CD4-positive, alpha-beta T cell (primary cell): ENCODE results near the gene RAB31. TPM values are rescaled to one million over a fixed set of nuclear protein-coding genes. Genes with fewer than 3 reads are reported as not detected.
"Not testable (repeated sequence)": the region's sequence is repeated elsewhere in the genome, so short reads cannot be mapped to it uniquely, and the experiment has no call there.

Source experiments
- ATAC-seq: fragments of 200-7000 bp; cut with Tn5 transposase; one replicate; pipeline ENCODE4 v1.10.0; 2022; ENCODE audit warnings: mild to moderate bottlenecking; ENCODE audit not compliant: poor library complexity
- CTCF ChIA-PET: fragments of 350-600 bp; sonication (Branson Sonifier 250); formaldehyde crosslinking; loops from one replicate; lab custom pipeline; 2021; ENCODE audit warnings: antibody characterized with exemption, inconsistent platforms; lab: Charles Lee
- POLR2A ChIA-PET: fragments of 350-600 bp; sonication (Branson Sonifier 250); formaldehyde crosslinking; loops from one replicate; lab custom pipeline; 2021; ENCODE audit warnings: antibody characterized with exemption, inconsistent platforms; lab: Charles Lee
- DNase-seq, 14 experiments: peaks; one replicate each; pipeline ENCODE4 v3.0.0-alpha.2; 2013 to 2020; ENCODE audit warnings: mixed read lengths in 2 of 14
- H3K27ac ChIP-seq, 2 donors: one replicate each; pipeline versions ENCODE4 v1.5.1 to v1.7.0; 2013; ENCODE audit warnings: low read length in 2 of 2, low read depth in 1 of 2, mild to moderate bottlenecking in 1 of 2
- H3K27me3 ChIP-seq, 2 experiments: 1 replicate in 1 of 2; 2 replicates in 1 of 2; pipeline versions ENCODE4 v1.6.1 to v1.7.0; 2013; ENCODE audit warnings: low read length in 2 of 2, control low read depth in 1 of 2, mild to moderate bottlenecking in 1 of 2, moderate library complexity in 1 of 2; ENCODE audit not compliant: insufficient read depth in 2 of 2, control insufficient read depth in 1 of 2
- H3K36me3 ChIP-seq: one replicate; pipeline ENCODE4 v1.6.1; 2013; ENCODE audit warnings: low read length, control low read depth; ENCODE audit not compliant: insufficient read depth
- H3K4me1 ChIP-seq: one replicate; pipeline ENCODE4 v1.6.1; 2013; ENCODE audit warnings: low read length, control low read depth; ENCODE audit not compliant: insufficient read depth
- H3K4me3 ChIP-seq: one replicate; pipeline ENCODE4 v1.5.1; 2013; ENCODE audit warnings: mild to moderate bottlenecking, low read length, moderate library complexity
- H3K9me3 ChIP-seq, 2 experiments: 1 replicate in 1 of 2; 2 replicates in 1 of 2; pipeline versions ENCODE4 v1.6.1 to v1.7.0; 2013; ENCODE audit warnings: low read length in 2 of 2, mild to moderate bottlenecking in 2 of 2, control low read depth in 1 of 2, moderate library complexity in 1 of 2; ENCODE audit not compliant: control insufficient read depth in 1 of 2, insufficient read depth in 1 of 2
- H3K27ac Mint-ChIP-seq: one replicate; pipeline ENCODE4 v1.8.0; 2020; ENCODE audit warnings: mixed read lengths
- H3K27me3 Mint-ChIP-seq: one replicate; pipeline ENCODE4 v1.8.0; 2021; ENCODE audit warnings: mixed read lengths
- H3K36me3 Mint-ChIP-seq: one replicate; pipeline ENCODE4 v1.8.0; 2021; ENCODE audit warnings: low read depth, mixed read lengths
- H3K4me1 Mint-ChIP-seq: one replicate; pipeline ENCODE4 v1.8.0; 2021; ENCODE audit warnings: low read depth, mixed read lengths
- H3K4me3 Mint-ChIP-seq: one replicate; pipeline ENCODE4 v1.8.0; 2020; ENCODE audit warnings: mild to moderate bottlenecking, mixed read lengths
- H3K9me3 Mint-ChIP-seq: one replicate; pipeline ENCODE4 v1.8.0; 2020; ENCODE audit warnings: mixed read lengths
- intact Hi-C, 2 experiments: fragments of 100-400 bp; cut with DNase I in 1 of 2; cut with micrococcal nuclease in 1 of 2; formaldehyde crosslinking; loops; one replicate each; pipeline versions ENCODE4 v1.15.1 to v1.9.0; 2023 to 2025; cut with DNase I, micrococcal nuclease
- total RNA-seq, 174 experiments: library from RNA in 2 of 174; stranded (reverse) in 2 of 174; gene quantifications; one replicate each; pipeline ENCODE4 v1.2.3 and lab custom pipeline; 2021 to 2026
- TF ChIP-seq, protein P1 (sequence below): fragments of 200-600 bp; IDR thresholded peaks from one replicate; pipeline ENCODE4 v1.8.0; 2022; ENCODE audit warnings: antibody characterized with exemption, mild to moderate bottlenecking

The RAB31 gene
- total RNA-seq, 2 experiments from 2014 or later = 1.1 to 1.3 TPM

DNA sequence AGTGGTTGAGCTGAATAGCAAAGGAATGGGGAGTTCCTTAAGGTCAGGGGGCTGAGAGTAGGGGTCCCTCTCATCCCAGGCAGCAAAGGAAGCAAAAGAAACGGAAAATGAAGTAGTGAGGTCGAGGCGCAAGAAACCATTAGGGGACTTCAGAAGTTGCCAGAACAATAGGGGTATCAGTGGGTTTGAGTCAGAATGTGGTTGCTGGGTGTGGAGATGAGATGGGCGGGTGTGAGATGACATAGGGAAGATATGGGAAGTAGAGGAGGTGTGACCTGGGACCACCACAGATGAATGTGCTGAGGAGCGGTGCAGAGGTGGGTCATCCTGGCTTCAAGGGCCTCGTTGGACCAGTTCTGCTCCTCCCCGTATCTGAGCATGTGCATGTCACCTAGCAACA, 192.6 kb downstream of the RAB31 start:
- Mint-ChIP-seq H3K36me3 (no peaks in the 10 kb centered on the region), H3K9me3 (no peaks in the 10 kb centered on the region), H3K4me3 (no peak overlapping the region), H3K27me3 (peaks cover 16% of the 10 kb centered on the region), H3K27ac (no peak overlapping the region), H3K4me1 (no peaks in the 10 kb centered on the region)
- no peaks in the 10 kb centered on the region for H3K4me1 ChIP-seq
- no peak overlapping the region for H3K4me3 ChIP-seq
- no peaks in the 10 kb centered on the region for H3K27me3 ChIP-seq
- DNase-seq = no peak
- intact Hi-C loops = no loop called here
- TF ChIP-seq, protein P1, sequence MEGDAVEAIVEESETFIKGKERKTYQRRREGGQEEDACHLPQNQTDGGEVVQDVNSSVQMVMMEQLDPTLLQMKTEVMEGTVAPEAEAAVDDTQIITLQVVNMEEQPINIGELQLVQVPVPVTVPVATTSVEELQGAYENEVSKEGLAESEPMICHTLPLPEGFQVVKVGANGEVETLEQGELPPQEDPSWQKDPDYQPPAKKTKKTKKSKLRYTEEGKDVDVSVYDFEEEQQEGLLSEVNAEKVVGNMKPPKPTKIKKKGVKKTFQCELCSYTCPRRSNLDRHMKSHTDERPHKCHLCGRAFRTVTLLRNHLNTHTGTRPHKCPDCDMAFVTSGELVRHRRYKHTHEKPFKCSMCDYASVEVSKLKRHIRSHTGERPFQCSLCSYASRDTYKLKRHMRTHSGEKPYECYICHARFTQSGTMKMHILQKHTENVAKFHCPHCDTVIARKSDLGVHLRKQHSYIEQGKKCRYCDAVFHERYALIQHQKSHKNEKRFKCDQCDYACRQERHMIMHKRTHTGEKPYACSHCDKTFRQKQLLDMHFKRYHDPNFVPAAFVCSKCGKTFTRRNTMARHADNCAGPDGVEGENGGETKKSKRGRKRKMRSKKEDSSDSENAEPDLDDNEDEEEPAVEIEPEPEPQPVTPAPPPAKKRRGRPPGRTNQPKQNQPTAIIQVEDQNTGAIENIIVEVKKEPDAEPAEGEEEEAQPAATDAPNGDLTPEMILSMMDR = no peak
- ChIA-PET CTCF (no interaction called here), POLR2A (no interaction called here)
- no peaks in the 10 kb centered on the region for H3K9me3 ChIP-seq
- no peak for ATAC-seq
- no peak overlapping the region for H3K27ac ChIP-seq
- no peaks in the 10 kb centered on the region for H3K36me3 ChIP-seq

DNA sequence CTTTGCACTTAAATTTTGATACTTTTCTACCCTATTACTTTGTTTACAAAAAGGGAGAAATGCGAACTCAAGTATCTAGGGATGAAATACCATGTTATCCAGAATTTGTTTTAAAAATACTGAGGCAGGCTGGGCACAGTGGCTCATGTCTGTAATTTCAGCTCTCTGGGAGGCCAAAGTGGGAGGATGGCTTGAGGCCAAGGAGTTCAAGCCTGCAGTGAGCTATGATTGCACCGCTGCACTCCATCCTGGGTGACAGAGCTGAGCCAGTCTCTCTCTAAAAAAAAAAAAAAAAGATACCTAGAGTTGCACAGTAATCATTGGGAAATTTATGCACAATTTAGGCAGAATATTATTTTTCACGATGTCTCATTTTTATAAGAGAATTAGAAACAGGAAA, 193.3 kb downstream of the RAB31 start:
- TF ChIP-seq, protein P1 = no peak
- H3K4me3 Mint-ChIP-seq = no peak overlapping the region
- no peak overlapping the region for H3K27ac Mint-ChIP-seq
- POLR2A ChIA-PET = no interaction called here
- intact Hi-C loops = no loop called here
- no peaks in the 10 kb centered on the region for H3K9me3 Mint-ChIP-seq
- no peaks in the 10 kb centered on the region for H3K36me3 Mint-ChIP-seq
- H3K4me1 Mint-ChIP-seq = no peaks in the 10 kb centered on the region
- peaks cover 23% of the 10 kb centered on the region for H3K27me3 Mint-ChIP-seq
- Histone ChIP-seq H3K4me1 (no peaks in the 10 kb centered on the region), H3K4me3 (no peak overlapping the region), H3K27ac (no peak overlapping the region), H3K36me3 (no peaks in the 10 kb centered on the region), H3K27me3 (no peaks in the 10 kb centered on the region), H3K9me3 (no peaks in the 10 kb centered on the region)
- no peak for DNase-seq
- CTCF ChIA-PET = no interaction called here
- ATAC-seq = no peak

DNA sequence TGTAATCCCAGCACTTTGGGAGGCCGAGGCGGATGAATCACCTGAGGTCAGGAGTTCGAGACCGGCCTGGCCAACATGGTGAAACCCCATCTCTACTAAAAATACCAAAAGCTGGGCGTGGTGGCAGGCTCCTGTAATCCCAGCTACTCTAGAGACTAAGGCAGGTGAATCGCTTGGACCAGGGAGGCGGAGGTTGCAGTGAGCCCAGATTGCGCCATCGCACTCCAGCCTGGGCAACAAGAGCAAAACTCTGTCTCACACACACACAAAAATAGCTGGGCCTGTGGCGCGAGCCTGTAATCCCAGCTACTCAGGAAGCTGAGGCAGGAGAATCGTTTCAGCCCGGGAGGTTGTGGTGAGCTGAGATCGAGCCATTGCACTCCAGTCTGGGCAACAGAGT, 194.2 kb downstream of the RAB31 start:
- H3K4me1 Mint-ChIP-seq, H3K9me3 Mint-ChIP-seq, H3K27ac Mint-ChIP-seq, POLR2A ChIA-PET, H3K27ac ChIP-seq, H3K9me3 ChIP-seq, H3K36me3 Mint-ChIP-seq, H3K4me3 ChIP-seq, CTCF ChIA-PET, intact Hi-C loops, ATAC-seq, H3K36me3 ChIP-seq, DNase-seq, H3K4me1 ChIP-seq, H3K27me3 ChIP-seq, H3K4me3 Mint-ChIP-seq: not testable (repeated sequence)
- H3K27me3 Mint-ChIP-seq = peaks cover 30% of the 10 kb centered on the region

DNA sequence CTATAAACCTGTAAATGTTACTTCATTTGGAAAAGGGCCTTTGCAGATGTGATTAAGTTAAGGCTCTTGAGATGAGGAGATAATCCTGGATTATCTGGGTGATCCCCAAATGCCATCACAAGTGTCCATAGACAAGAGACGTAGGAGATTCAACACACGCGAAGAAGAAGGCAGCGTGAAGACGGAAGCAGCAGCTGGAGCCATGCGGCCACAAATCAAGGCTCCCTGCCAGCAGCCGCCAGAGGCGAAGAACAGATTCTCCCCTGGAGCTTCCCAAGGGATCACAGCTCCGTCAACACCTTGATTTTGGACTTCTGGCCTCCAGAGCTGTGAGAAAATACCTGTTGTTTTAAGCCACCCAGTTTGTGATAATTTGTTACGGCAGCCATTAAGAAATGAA, 194.7 kb downstream of the RAB31 start:
- H3K9me3 ChIP-seq = no peaks in the 10 kb centered on the region
- no peaks in the 10 kb centered on the region for H3K36me3 Mint-ChIP-seq
- intact Hi-C loops = no loop called here
- H3K27ac Mint-ChIP-seq = no peak overlapping the region
- no peak overlapping the region for H3K27ac ChIP-seq
- H3K27me3 ChIP-seq = peaks cover 0 to 2% of the 10 kb centered on the region in 2 experiments
- DNase-seq = no peak
- no peak overlapping the region for H3K4me3 Mint-ChIP-seq
- TF ChIP-seq, protein P1 = no peak
- no peaks in the 10 kb centered on the region for H3K9me3 Mint-ChIP-seq
- H3K36me3 ChIP-seq = no peaks in the 10 kb centered on the region
- H3K4me1 ChIP-seq = no peaks in the 10 kb centered on the region
- no peak for ATAC-seq
- no peaks in the 10 kb centered on the region for H3K4me1 Mint-ChIP-seq
- peaks cover 36% of the 10 kb centered on the region for H3K27me3 Mint-ChIP-seq
- H3K4me3 ChIP-seq = no peak overlapping the region
- CTCF ChIA-PET = no interaction called here
- POLR2A ChIA-PET = no interaction called here
